ENCODE data around the gene COPE. TPM values are rescaled to one million over a fixed set of nuclear protein-coding genes. Genes with fewer than 3 reads are reported as not detected.

COPE gene
- 200 and 351 TPM in 2 replicates for total RNA-seq

GRCh38 chr19:18919086-18919899 lies at the start of gene COPE, which contains the start of gene DDX49:
Gene COPE, minus strand, starts transcription at chr19:18919387. Its CDS starts 39 bp downstream, at chr19:18919348.
Gene DDX49, plus strand, starts transcription at chr19:18919715. Its CDS starts 27 bp downstream, at chr19:18919742.

GRCh38 chr19:18940769-18941627 lies 21.8 kb upstream of the COPE start, which contains the start of gene HOMER3:
Gene HOMER3, minus strand, starts transcription at chr19:18941217. Its CDS starts 2,235 bp downstream, at chr19:18938982.

GRCh38 chr19:18895824-18896341 lies 23.3 kb downstream of the COPE start, which contains the start of gene CERS1:
Gene CERS1, minus strand, starts transcription at chr19:18896158. Its CDS starts 86 bp downstream, at chr19:18896072.

Other genes with a start within 250 kb of the COPE start
- gene CRTC1, start 235.7 kb downstream of the COPE start, total RNA-seq = 4.0 and 5.6 TPM in 2 replicates
- gene COMP, start 128.1 kb downstream of the COPE start, total RNA-seq = 0.85 and 2.9 TPM in 2 replicates
- gene UPF1, start 87.4 kb downstream of the COPE start, total RNA-seq = 30.6 and 33.0 TPM in 2 replicates
- gene CERS1, start 23.2 kb downstream of the COPE start, total RNA-seq = 2.0 and 6.0 TPM in 2 replicates
- gene DDX49, start 328 bp upstream of the COPE start, total RNA-seq = 50.0 and 63.2 TPM in 2 replicates
- 68.9 and 78.0 TPM in 2 replicates for gene HOMER3, start 21.8 kb upstream of the COPE start, total RNA-seq
- gene SUGP2, start 114.1 kb upstream of the COPE start, total RNA-seq = 13.4 and 14.6 TPM in 2 replicates
- 30.0 and 31.7 TPM in 2 replicates for gene ARMC6, start 114.2 kb upstream of the COPE start, total RNA-seq
- 7.7 and 11.6 TPM in 2 replicates for gene SLC25A42, start 144.6 kb upstream of the COPE start, total RNA-seq
- gene TMEM161A, start 219.1 kb upstream of the COPE start, total RNA-seq = 25.6 and 35.2 TPM in 2 replicates